Endothelial cell of umbilical vein (primary cell): Measurements from ENCODE around the gene CHRNA5. TPM values are rescaled to one million over a fixed set of nuclear protein-coding genes. Genes with fewer than 3 reads are reported as not detected.

ENCODE experiments used
- BruUV-seq: library from RNA; stranded (reverse); fragments of 400-500 nt; replicated peaks from 2 replicates; lab custom pipeline; 2021; lab: Mats Ljungman, UMichigan
- CTCF ChIA-PET: fragments of 300-600, 350-600 bp; sonication (Branson Sonifier 250); formaldehyde crosslinking; loops from one replicate; lab custom pipeline; 2021; ENCODE audit warnings: antibody characterized with exemption, inconsistent platforms; lab: Charles Lee
- POLR2A ChIA-PET: fragments of 300-600, 350-600 bp; sonication (Branson Sonifier 250); formaldehyde crosslinking; loops from one replicate; lab custom pipeline; 2021; ENCODE audit warnings: antibody characterized with exemption, inconsistent platforms; lab: Charles Lee
- DNase-seq: peaks from one replicate; pipeline ENCODE4 v3.0.0-alpha.2; 2011; ENCODE audit warnings: low read depth, low spot score
- FAIRE-seq: peaks from 2 replicates; lab custom pipeline; 2011; peaks lifted over from hg19 to GRCh38; lab: Jason Lieb, UNC
- H2AFZ ChIP-seq: 2 replicates; pipeline ENCODE4 v1.6.0; 2012; ENCODE audit warnings: low read depth, low read length, control low read depth, inconsistent platforms
- H3K27ac ChIP-seq: 2 replicates; pipeline ENCODE4 v1.5.1; 2011; ENCODE audit warnings: low read depth, mild to moderate bottlenecking, control low read depth, low read length, moderate library complexity; ENCODE audit not compliant: insufficient read depth
- H3K27me3 ChIP-seq, 2 experiments: 2 replicates each; pipeline versions ENCODE4 v1.6.0 to v1.6.1; 2011; ENCODE audit warnings: low read length in 2 of 2, mixed read lengths in 1 of 2; ENCODE audit not compliant: control insufficient read depth in 2 of 2, insufficient read depth in 2 of 2
- H3K36me3 ChIP-seq, 2 experiments: 2 replicates in 1 of 2; 3 replicates in 1 of 2; pipeline ENCODE4 v1.5.1; 2011; ENCODE audit warnings: low read length in 2 of 2, mild to moderate bottlenecking in 1 of 2, moderate library complexity in 1 of 2; ENCODE audit not compliant: control insufficient read depth in 2 of 2, insufficient read depth in 2 of 2; ENCODE audit errors: extremely low read depth in 1 of 2
- H3K4me1 ChIP-seq: 3 replicates; pipeline ENCODE4 v1.5.1; 2011; ENCODE audit warnings: mild to moderate bottlenecking, low read length; ENCODE audit not compliant: control insufficient read depth, insufficient read depth; ENCODE audit errors: extremely low read depth
- H3K4me2 ChIP-seq: 2 replicates; pipeline ENCODE4 v1.6.1; 2011; ENCODE audit warnings: low read length, control low read depth, mixed read lengths; ENCODE audit not compliant: insufficient read depth
- H3K4me3 ChIP-seq, 3 experiments: fragments of 200-600 bp in 1 of 3; sonication (generic), shearing (Covaris generic) in 1 of 3; replicated peaks in 1 of 3; 2 replicates each; pipeline ENCODE4 v1.5.1; 2011 to 2016; ENCODE audit warnings: control low read depth in 3 of 3, low read length in 3 of 3, mild to moderate bottlenecking in 2 of 3, inconsistent platforms in 1 of 3, low read depth in 1 of 3, moderate library complexity in 1 of 3; ENCODE audit not compliant: insufficient read depth in 1 of 3
- H3K79me2 ChIP-seq: 2 replicates; pipeline ENCODE4 v1.6.0; 2012; ENCODE audit warnings: low read length, inconsistent platforms; ENCODE audit not compliant: control insufficient read depth, insufficient read depth
- H3K9ac ChIP-seq: replicated peaks from 2 replicates; pipeline ENCODE3; 2011; ENCODE audit warnings: low read length, control low read depth; ENCODE audit not compliant: insufficient read depth; ENCODE audit errors: extremely low read depth
- H3K9me1 ChIP-seq: replicated peaks from 3 replicates; pipeline ENCODE4 v1.6.0; 2011; ENCODE audit warnings: mild to moderate bottlenecking, low read length; ENCODE audit not compliant: control insufficient read depth, insufficient read depth; ENCODE audit errors: extremely low read depth
- H3K9me3 ChIP-seq: replicated peaks from 2 replicates; pipeline ENCODE4 v1.5.1; 2012; ENCODE audit warnings: low read length, inconsistent platforms; ENCODE audit not compliant: control insufficient read depth, insufficient read depth
- H4K20me1 ChIP-seq: replicated peaks from 2 replicates; pipeline ENCODE3; 2011; ENCODE audit warnings: mild to moderate bottlenecking, low read length; ENCODE audit not compliant: control insufficient read depth, insufficient read depth; ENCODE audit errors: extremely low read depth
- EZH2 ChIP-seq: IDR thresholded peaks from 2 replicates; pipeline ENCODE4 v1.6.1; 2012; ENCODE audit warnings: borderline replicate concordance, low read depth, mild to moderate bottlenecking, moderate library complexity, low read length, inconsistent platforms; ENCODE audit not compliant: severe bottlenecking
- FOS ChIP-seq: IDR thresholded peaks from 2 replicates; pipeline ENCODE4 v1.6.1; 2011; ENCODE audit warnings: mild to moderate bottlenecking, low read length, moderate library complexity, borderline replicate concordance; ENCODE audit not compliant: insufficient read depth
- GATA2 ChIP-seq: IDR thresholded peaks from 2 replicates; pipeline ENCODE4 v1.7.0; 2011; ENCODE audit warnings: low read depth, mild to moderate bottlenecking, moderate library complexity, mixed read lengths, low read length; ENCODE audit not compliant: insufficient read length, insufficient read depth
- JUN ChIP-seq: IDR thresholded peaks from 2 replicates; pipeline ENCODE4 v1.6.1; 2011; ENCODE audit warnings: borderline replicate concordance, low read depth; ENCODE audit not compliant: insufficient read length, insufficient read depth
- MYC ChIP-seq: IDR thresholded peaks from one replicate; pipeline ENCODE4 v1.6.1; 2011; ENCODE audit warnings: mild to moderate bottlenecking, low read depth, low read length
- POLR2A ChIP-seq: IDR thresholded peaks from 2 replicates; pipeline ENCODE4 v1.6.1; 2012; ENCODE audit warnings: low read depth, mild to moderate bottlenecking, control low read depth, low read length
- POLR2AphosphoS5 ChIP-seq: IDR thresholded peaks from 2 replicates; pipeline ENCODE4 v1.6.1; 2012; ENCODE audit warnings: low read depth, mild to moderate bottlenecking, control low read depth, low read length, moderate library complexity; ENCODE audit not compliant: insufficient read depth
- dilution Hi-C: fragments of 300-500 bp; cut with MboI; formaldehyde crosslinking; loops from one replicate; pipeline ENCODE4 v1.15.0; 2019; ENCODE audit warnings: low sequenced_read_pairs; ENCODE audit not compliant: extremely low pct_ligation_motif_present
- intact Hi-C: fragments of 100-400 bp; cut with micrococcal nuclease; formaldehyde crosslinking; loops from one replicate; pipeline ENCODE4 v1.10.0; 2022
- polyA plus RNA-seq, 4 experiments: library from polyadenylated mRNA; depleted of rRNA in 3 of 4; stranded (reverse) in 3 of 4; unstranded in 1 of 4; fragments of >200 nt; gene quantifications; 2 replicates each; pipeline versions ENCODE4 v1.2.1 to v1.2.3, GENCODE V29; 2011 to 2012; ENCODE audit warnings: missing spikeins in 1 of 4
- total RNA-seq: library from RNA; stranded (reverse); gene quantifications from 2 replicates; pipeline ENCODE4 v1.2.3, GENCODE V29; 2021
- TF ChIP-seq, protein P1 (sequence below), 2 donors: IDR thresholded peaks; 1 replicate in 1 of 2; 2 replicates in 1 of 2; pipeline ENCODE4 v1.5.1; 2011; ENCODE audit warnings: low read length in 2 of 2, mild to moderate bottlenecking in 2 of 2, moderate library complexity in 2 of 2, control low read depth in 1 of 2, inconsistent platforms in 1 of 2, low read depth in 1 of 2; ENCODE audit not compliant: insufficient read depth in 1 of 2; ENCODE audit errors: extremely low read depth in 1 of 2
- TF ChIP-seq, protein P2 (sequence below): IDR thresholded peaks from 2 replicates; pipeline ENCODE4 v1.6.1; 2011; ENCODE audit not compliant: insufficient read depth, insufficient read length

Gene CHRNA5
- total and polyA plus RNA-seq, 2 donors (not counting 3 experiments of a cell fraction or from before 2014, with no cell fraction given): 6.4 to 12.7 TPM

DNA sequence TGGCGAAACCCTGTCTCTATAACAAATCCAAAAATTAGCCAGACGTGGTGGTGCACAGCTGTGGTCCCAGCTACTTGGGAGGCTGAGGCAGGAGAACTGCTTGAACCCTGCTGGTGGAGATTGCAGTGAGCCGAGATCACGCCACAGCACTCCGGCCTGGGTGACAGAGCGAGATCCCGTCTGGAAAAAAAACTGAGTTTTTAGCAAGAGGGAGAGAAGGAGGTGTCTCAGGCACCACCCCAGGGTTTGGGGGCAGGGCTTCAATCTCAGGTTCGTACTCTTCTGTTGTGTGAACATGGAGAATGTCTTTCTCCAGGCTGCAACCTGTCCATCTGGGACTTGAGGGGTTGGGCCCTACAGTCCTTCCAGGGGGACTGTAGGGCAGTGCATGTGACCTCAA lies 52.7 kb downstream of the CHRNA5 start:
- H3K4me1 ChIP-seq: no peaks in the 10 kb centered on the region
- CTCF ChIA-PET: interaction anchor here (0.7 to 4.0 kb wide), 2 partner anchors 92 to 133 kb away, joined by 10 to 23 read pairs; no protein-coding TSS in a partner anchor
- POLR2A ChIA-PET: no interaction called here
- no peaks in the 10 kb centered on the region for H3K36me3 ChIP-seq
- BruUV-seq: no TSS peak
- peaks cover 30 to 44% of the 10 kb centered on the region in 2 experiments for H3K27me3 ChIP-seq
- dilution Hi-C loops: no loop called here
- H3K27ac ChIP-seq: no peak overlapping the region
- TF ChIP-seq, protein P1, sequence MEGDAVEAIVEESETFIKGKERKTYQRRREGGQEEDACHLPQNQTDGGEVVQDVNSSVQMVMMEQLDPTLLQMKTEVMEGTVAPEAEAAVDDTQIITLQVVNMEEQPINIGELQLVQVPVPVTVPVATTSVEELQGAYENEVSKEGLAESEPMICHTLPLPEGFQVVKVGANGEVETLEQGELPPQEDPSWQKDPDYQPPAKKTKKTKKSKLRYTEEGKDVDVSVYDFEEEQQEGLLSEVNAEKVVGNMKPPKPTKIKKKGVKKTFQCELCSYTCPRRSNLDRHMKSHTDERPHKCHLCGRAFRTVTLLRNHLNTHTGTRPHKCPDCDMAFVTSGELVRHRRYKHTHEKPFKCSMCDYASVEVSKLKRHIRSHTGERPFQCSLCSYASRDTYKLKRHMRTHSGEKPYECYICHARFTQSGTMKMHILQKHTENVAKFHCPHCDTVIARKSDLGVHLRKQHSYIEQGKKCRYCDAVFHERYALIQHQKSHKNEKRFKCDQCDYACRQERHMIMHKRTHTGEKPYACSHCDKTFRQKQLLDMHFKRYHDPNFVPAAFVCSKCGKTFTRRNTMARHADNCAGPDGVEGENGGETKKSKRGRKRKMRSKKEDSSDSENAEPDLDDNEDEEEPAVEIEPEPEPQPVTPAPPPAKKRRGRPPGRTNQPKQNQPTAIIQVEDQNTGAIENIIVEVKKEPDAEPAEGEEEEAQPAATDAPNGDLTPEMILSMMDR (IDR thresholded peaks at IDR 0.05; ENCODE audit: extremely low read depth in 1 of 2, insufficient read depth in 1 of 2, low read depth in 1 of 2, low read length in 2 of 2): no peak
- no peak for TF ChIP-seq EZH2
- no peak for TF ChIP-seq FOS
- TF ChIP-seq POLR2A: no peak
- no peak for TF ChIP-seq JUN
- TF ChIP-seq GATA2: no peak
- TF ChIP-seq MYC: no peak
- TF ChIP-seq, protein P2, sequence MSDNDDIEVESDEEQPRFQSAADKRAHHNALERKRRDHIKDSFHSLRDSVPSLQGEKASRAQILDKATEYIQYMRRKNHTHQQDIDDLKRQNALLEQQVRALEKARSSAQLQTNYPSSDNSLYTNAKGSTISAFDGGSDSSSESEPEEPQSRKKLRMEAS: no peak
- no peak for TF ChIP-seq POLR2AphosphoS5
- intact Hi-C loops: loop anchor here (1.0 to 5.0 kb wide), 3 partner anchors 91 to 311 kb away; no protein-coding TSS in a partner anchor
- H3K9me3 ChIP-seq: no peaks in the 10 kb centered on the region
- H3K4me2 ChIP-seq: no peak overlapping the region
- FAIRE-seq: no peak
- H4K20me1 ChIP-seq: no peaks in the 10 kb centered on the region
- DNase-seq: no peak
- no peak overlapping the region for H3K4me3 ChIP-seq
- no peaks in the 10 kb centered on the region for H3K79me2 ChIP-seq
- no peaks in the 10 kb centered on the region for H3K9me1 ChIP-seq
- no peak overlapping the region for H2AFZ ChIP-seq
- H3K9ac ChIP-seq: no peak overlapping the region
